ENCODE results near the gene PDLIM3.

Gene PDLIM3

GRCh38 chr4:185510806-185511205, 24.5 kb downstream of the PDLIM3 start:
- no peak for TF ChIP-seq USF1 (IDR thresholded peaks at IDR 0.05)
- TF ChIP-seq TCF12 (IDR thresholded peaks at IDR 0.05; ENCODE audit: low read depth) = no peak
- no peak for TF ChIP-seq YY1 (IDR thresholded peaks at IDR 0.05; ENCODE audit: low read depth)
- no peak for TF ChIP-seq MAX (IDR thresholded peaks at IDR 0.05)
- no peak for TF ChIP-seq CREB1 (IDR thresholded peaks at IDR 0.05; ENCODE audit: low read depth)
- TF ChIP-seq EP300 (IDR thresholded peaks at IDR 0.05; ENCODE audit: borderline replicate concordance) = no peak
- TF ChIP-seq TAF1 (IDR thresholded peaks at IDR 0.05; ENCODE audit: low read depth) = no peak
- no peak for TF ChIP-seq RAD21 (IDR thresholded peaks at IDR 0.05; ENCODE audit: low read depth)
- TF ChIP-seq FOXM1 (IDR thresholded peaks at IDR 0.05; ENCODE audit: borderline replicate concordance, low read depth) = no peak
- no peak for TF ChIP-seq ZBTB7A (IDR thresholded peaks at IDR 0.05; ENCODE audit: low read depth)
- no peak for TF ChIP-seq CEBPB (IDR thresholded peaks at IDR 0.05)
- no peak for TF ChIP-seq NFIC (IDR thresholded peaks at IDR 0.05)
- TF ChIP-seq REST (IDR thresholded peaks at IDR 0.05; ENCODE audit: low read depth) = no peak
- no peak for TF ChIP-seq EGR1 (IDR thresholded peaks at IDR 0.05)

GRCh38 chr4:185508181-185508580, 27.1 kb downstream of the PDLIM3 start:
- TF ChIP-seq TCF12 (IDR thresholded peaks at IDR 0.05; ENCODE audit: low read depth) (peak; percentile 52; the same call in 1 of the 2 replicates), MAX (IDR thresholded peaks at IDR 0.05) (peak; percentile 73), CREB1 (IDR thresholded peaks at IDR 0.05; ENCODE audit: low read depth) (no peak), EP300 (IDR thresholded peaks at IDR 0.05; ENCODE audit: borderline replicate concordance) (peak; percentile 40; the same call in 1 of the 2 replicates), NFIC (IDR thresholded peaks at IDR 0.05) (0 out of 2 replicates have a peak, but pooled peaks have one; percentile 27), USF1 (IDR thresholded peaks at IDR 0.05) (peak; percentile 69), TAF1 (IDR thresholded peaks at IDR 0.05; ENCODE audit: low read depth) (no peak), TEAD4 (IDR thresholded peaks at IDR 0.05) (no peak), CEBPB (IDR thresholded peaks at IDR 0.05) (peak; percentile 55; the same call in 1 of the 2 replicates)

GRCh38 chr4:185506422-185506821, 28.9 kb downstream of the PDLIM3 start:
- TF ChIP-seq NFIC (IDR thresholded peaks at IDR 0.05) (no peak), CEBPB (IDR thresholded peaks at IDR 0.05) (no peak), USF1 (IDR thresholded peaks at IDR 0.05) (no peak), RAD21 (IDR thresholded peaks at IDR 0.05; ENCODE audit: low read depth) (no peak), ZBTB7A (IDR thresholded peaks at IDR 0.05; ENCODE audit: low read depth) (no peak), FOXM1 (IDR thresholded peaks at IDR 0.05; ENCODE audit: borderline replicate concordance, low read depth) (no peak), REST (IDR thresholded peaks at IDR 0.05; ENCODE audit: low read depth) (no peak), EGR1 (IDR thresholded peaks at IDR 0.05) (no peak), MAX (IDR thresholded peaks at IDR 0.05) (no peak), TCF12 (IDR thresholded peaks at IDR 0.05; ENCODE audit: low read depth) (no peak), TEAD4 (IDR thresholded peaks at IDR 0.05) (no peak), EP300 (IDR thresholded peaks at IDR 0.05; ENCODE audit: borderline replicate concordance) (no peak), TAF1 (IDR thresholded peaks at IDR 0.05; ENCODE audit: low read depth) (no peak), CREB1 (IDR thresholded peaks at IDR 0.05; ENCODE audit: low read depth) (no peak)

- TF ChIP-seq YY1 (IDR thresholded peaks at IDR 0.05; ENCODE audit: low read depth) (peak; percentile 72), TEAD4 (IDR thresholded peaks at IDR 0.05) (peak; percentile 60), TAF1 (IDR thresholded peaks at IDR 0.05; ENCODE audit: low read depth) (no peak), ZBTB7A (IDR thresholded peaks at IDR 0.05; ENCODE audit: low read depth) (no peak), USF1 (IDR thresholded peaks at IDR 0.05) (no peak), EGR1 (IDR thresholded peaks at IDR 0.05) (no peak), MAX (IDR thresholded peaks at IDR 0.05) (peak; percentile 39; the same call in 1 of the 2 replicates), EP300 (IDR thresholded peaks at IDR 0.05; ENCODE audit: borderline replicate concordance) (peak; percentile 25; the same call in 1 of the 2 replicates), TCF12 (IDR thresholded peaks at IDR 0.05; ENCODE audit: low read depth) (peak; percentile 67; the same call in 1 of the 2 replicates), CREB1 (IDR thresholded peaks at IDR 0.05; ENCODE audit: low read depth) (no peak; the same call in 1 of the 2 replicates), FOXM1 (IDR thresholded peaks at IDR 0.05; ENCODE audit: borderline replicate concordance, low read depth) (peak; percentile 27; the same call in 1 of the 2 replicates), CEBPB (IDR thresholded peaks at IDR 0.05) (peak; percentile 85), REST (IDR thresholded peaks at IDR 0.05; ENCODE audit: low read depth) (no peak), NFIC (IDR thresholded peaks at IDR 0.05) (peak; percentile 17; the same call in 1 of the 2 replicates), RAD21 (IDR thresholded peaks at IDR 0.05; ENCODE audit: low read depth) (0 out of 2 replicates have a peak, but pooled peaks have one; percentile 1)
Measured at GRCh38 chr4:185504098-185505047, 30.9 kb downstream of the PDLIM3 start.
